H1 (cell line): Measurements from ENCODE around the gene SLC17A3. TPM values are rescaled to one million over a fixed set of nuclear protein-coding genes. Genes with fewer than 3 reads are reported as not detected.

Experiments used
- CTCF ChIA-PET: fragments of 300-600 bp; sonication (Branson Sonifier 250); formaldehyde crosslinking; loops from one replicate; lab custom pipeline; 2021; ENCODE audit not compliant: partially characterized antibody; lab: Charles Lee
- POLR2A ChIA-PET: fragments of 300-600 bp; sonication (Branson Sonifier 250); formaldehyde crosslinking; loops from one replicate; lab custom pipeline; 2021; ENCODE audit warnings: inconsistent platforms; ENCODE audit not compliant: partially characterized antibody; lab: Charles Lee
- DNase-seq, 2 experiments: peaks; one replicate each; pipeline versions ENCODE4 v3.0.0 to v3.0.0-alpha.2; 2010 to 2022; ENCODE audit warnings: low spot score in 2 of 2, low read depth in 1 of 2, mixed read lengths in 1 of 2
- FAIRE-seq: peaks from 2 replicates; lab custom pipeline; 2011; peaks lifted over from hg19 to GRCh38; lab: Jason Lieb, UNC
- H2AFZ ChIP-seq: 2 replicates; pipeline ENCODE4 v1.8.1; 2012; ENCODE audit warnings: low read length, inconsistent platforms
- H2AK5ac ChIP-seq: 2 replicates; pipeline ENCODE4 v1.6.1; 2013; ENCODE audit warnings: low read depth, low read length
- H2BK120ac ChIP-seq: replicated peaks from 2 replicates; pipeline ENCODE3; 2013; ENCODE audit warnings: low read depth, low read length, inconsistent platforms
- H2BK12ac ChIP-seq: 2 replicates; pipeline ENCODE4 v1.6.1; 2013; ENCODE audit warnings: low read depth, low read length
- H2BK15ac ChIP-seq: 2 replicates; pipeline ENCODE4 v1.6.1; 2013; ENCODE audit warnings: low read length
- H2BK20ac ChIP-seq: 2 replicates; pipeline ENCODE4 v1.6.1; 2013; ENCODE audit warnings: low read length
- H2BK5ac ChIP-seq: 2 replicates; pipeline ENCODE4 v1.6.1; 2013; ENCODE audit warnings: low read depth, low read length
- H3K14ac ChIP-seq: 2 replicates; pipeline ENCODE4 v1.6.1; 2013; ENCODE audit warnings: inconsistent platforms; ENCODE audit not compliant: insufficient read length
- H3K18ac ChIP-seq: 2 replicates; pipeline ENCODE4 v1.6.1; 2013; ENCODE audit warnings: low read length; ENCODE audit errors: extremely low read depth
- H3K23ac ChIP-seq: 2 replicates; pipeline ENCODE4 v1.6.1; 2013; ENCODE audit warnings: inconsistent platforms; ENCODE audit not compliant: insufficient read length
- H3K23me2 ChIP-seq: 2 replicates; pipeline ENCODE4 v1.6.1; 2013; ENCODE audit warnings: low read depth, low read length
- H3K27ac ChIP-seq: 2 replicates; pipeline ENCODE4 v1.6.1; 2011; ENCODE audit warnings: low read depth, low read length, inconsistent platforms
- H3K27me3 ChIP-seq, 4 experiments: replicated peaks in 1 of 4; 1 replicate in 1 of 4; 2 replicates in 3 of 4; pipeline versions ENCODE4 v1.6.1 to v1.8.1; 2011 to 2013; ENCODE audit warnings: low read length in 3 of 4, mild to moderate bottlenecking in 3 of 4, inconsistent platforms in 2 of 4, mixed read lengths in 2 of 4, moderate library complexity in 1 of 4; ENCODE audit not compliant: control insufficient read depth in 3 of 4, insufficient read depth in 3 of 4; ENCODE audit errors: extremely low read depth in 1 of 4
- H3K36me3 ChIP-seq, 4 experiments: 2 replicates each; pipeline versions ENCODE4 v1.6.1 to v1.8.1; 2011 to 2013; ENCODE audit warnings: mild to moderate bottlenecking in 4 of 4, low read length in 3 of 4, moderate library complexity in 2 of 4, control low read depth in 1 of 4, inconsistent platforms in 1 of 4; ENCODE audit not compliant: insufficient read depth in 4 of 4, control insufficient read depth in 2 of 4
- H3K4ac ChIP-seq: replicated peaks from 2 replicates; pipeline ENCODE3; 2013; ENCODE audit warnings: low read length, low read depth, mixed read lengths, inconsistent platforms; ENCODE audit not compliant: insufficient read length
- H3K4me1 ChIP-seq, 4 experiments: replicated peaks in 1 of 4; 1 replicate in 1 of 4; 2 replicates in 3 of 4; pipeline versions ENCODE4 v1.6.1 to v1.8.1; 2011 to 2013; ENCODE audit warnings: low read length in 3 of 4, inconsistent platforms in 2 of 4, mixed read lengths in 1 of 4; ENCODE audit not compliant: insufficient read depth in 4 of 4, control insufficient read depth in 3 of 4
- H3K4me2 ChIP-seq, 2 experiments: 2 replicates each; pipeline versions ENCODE4 v1.6.1 to v1.8.1; 2011 to 2013; ENCODE audit warnings: low read depth in 2 of 2, low read length in 2 of 2, control low read depth in 1 of 2, inconsistent platforms in 1 of 2, mild to moderate bottlenecking in 1 of 2; ENCODE audit not compliant: insufficient read depth in 1 of 2
- H3K4me3 ChIP-seq, 4 experiments: fragments of 200-600, 300-600 bp in 1 of 4; sonication (generic), shearing (Covaris generic), sonication (Bioruptor Twin) in 1 of 4; 2 replicates each; pipeline versions ENCODE4 v1.5.1 to v1.8.1; 2011 to 2016; ENCODE audit warnings: low read length in 4 of 4, low read depth in 3 of 4, control low read depth in 2 of 4, inconsistent platforms in 2 of 4, mild to moderate bottlenecking in 2 of 4, mixed read lengths in 1 of 4, moderate library complexity in 1 of 4; ENCODE audit not compliant: insufficient read depth in 2 of 4; ENCODE audit errors: extremely low read depth in 1 of 4
- H3K56ac ChIP-seq: replicated peaks from 2 replicates; pipeline ENCODE3; 2013; ENCODE audit warnings: low read depth, mild to moderate bottlenecking, mixed read lengths, low read length, inconsistent platforms; ENCODE audit not compliant: insufficient read length
- H3K79me1 ChIP-seq: 2 replicates; pipeline ENCODE4 v1.6.1; 2013; ENCODE audit warnings: low read depth, low read length, control low read depth
- H3K79me2 ChIP-seq, 2 experiments: 2 replicates each; pipeline versions ENCODE4 v1.6.1 to v1.8.1; 2012 to 2013; ENCODE audit warnings: low read length in 2 of 2, mild to moderate bottlenecking in 2 of 2, inconsistent platforms in 1 of 2; ENCODE audit not compliant: insufficient read depth in 2 of 2, control insufficient read depth in 1 of 2
- H3K9ac ChIP-seq, 4 experiments: replicated peaks in 1 of 4; 1 replicate in 1 of 4; 2 replicates in 3 of 4; pipeline versions ENCODE4 v1.6.1 to v1.8.1; 2011 to 2013; ENCODE audit warnings: low read depth in 3 of 4, low read length in 3 of 4, control low read depth in 2 of 4, mild to moderate bottlenecking in 2 of 4, moderate library complexity in 2 of 4, inconsistent platforms in 1 of 4; ENCODE audit errors: extremely low read depth in 1 of 4
- H3K9me3 ChIP-seq, 2 experiments: 2 replicates each; pipeline versions ENCODE4 v1.6.1 to v1.8.1; 2012 to 2013; ENCODE audit warnings: mild to moderate bottlenecking in 2 of 2, moderate library complexity in 2 of 2, control low read depth in 1 of 2, inconsistent platforms in 1 of 2, low read depth in 1 of 2, low read length in 1 of 2, mixed read lengths in 1 of 2; ENCODE audit not compliant: insufficient read depth in 2 of 2
- H4K20me1 ChIP-seq, 2 experiments: replicated peaks in 1 of 2; 2 replicates each; pipeline versions ENCODE3 to v1.8.1; 2011 to 2013; ENCODE audit warnings: inconsistent platforms in 2 of 2, low read length in 2 of 2, mild to moderate bottlenecking in 1 of 2; ENCODE audit not compliant: insufficient read depth in 2 of 2, control insufficient read depth in 1 of 2
- H4K5ac ChIP-seq: 2 replicates; pipeline ENCODE4 v1.6.1; 2013; ENCODE audit warnings: low read length, low read depth, mixed read lengths, inconsistent platforms; ENCODE audit not compliant: insufficient read length
- H4K8ac ChIP-seq: 2 replicates; pipeline ENCODE4 v1.8.0; 2013; ENCODE audit warnings: mild to moderate bottlenecking, moderate library complexity, low read length, inconsistent platforms; ENCODE audit not compliant: insufficient read depth; ENCODE audit errors: extremely low read depth
- H4K91ac ChIP-seq: replicated peaks from 2 replicates; pipeline ENCODE3; 2013; ENCODE audit warnings: low read length, mixed read lengths, inconsistent platforms; ENCODE audit not compliant: insufficient read length
- MAX ChIP-seq: IDR thresholded peaks from 2 replicates; pipeline ENCODE4 v1.6.1; 2012; ENCODE audit warnings: inconsistent platforms
- SIRT6 ChIP-seq: IDR thresholded peaks from one replicate; pipeline ENCODE4 v1.7.1; 2012; ENCODE audit warnings: low read length, inconsistent platforms
- WGBS, 2 experiments: shearing (Covaris generic) in 1 of 2; methylation state at CpG; one replicate each; pipeline versions ENCODE4 v1.1.6 to v1.1.7; 2013 to 2015; ENCODE audit warnings: low lambda C conversion rate in 2 of 2, mixed read lengths in 2 of 2, inconsistent platforms in 1 of 2, low coverage in 1 of 2, missing lambda C conversion rate in 1 of 2; ENCODE audit not compliant: insufficient replicate concordance in 2 of 2, insufficient coverage in 1 of 2, insufficient read length in 1 of 2; ENCODE audit errors: extremely low coverage in 1 of 2, missing lambda C conversion rate in 1 of 2; 5-methylcytosine and 5-hydroxymethylcytosine counted together
- polyA plus RNA-seq, 7 experiments: library from polyadenylated mRNA; depleted of rRNA in 3 of 7; stranded (reverse) in 5 of 7; unstranded in 2 of 7; fragments of >200 nt in 5 of 7; fragments of 200-250 nt in 2 of 7; gene quantifications; 1 replicate in 5 of 7; 2 replicates in 1 of 7; 4 replicates in 1 of 7; pipeline versions ENCODE4 v1.2.1 to v1.2.3, GENCODE V29; 2011 to 2013; ENCODE audit warnings: missing spikeins in 2 of 7, mixed read lengths in 2 of 7
- total RNA-seq: library from RNA; stranded (reverse); fragmentation: NEBNext Ultra II Directional; extraction: Animal tissue kit (Norgen Biotek cat#: 25700); gene quantifications from 2 replicates; pipeline ENCODE4 v1.2.1, GENCODE V29; 2021

The SLC17A3 gene
- total and polyA plus RNA-seq, 2 of the 8 experiments (the other 6 are each of a cell fraction or from before 2014, with no cell fraction given): not detected

- Histone ChIP-seq H2BK5ac (no peak overlapping the region), H2AK5ac (no peak overlapping the region), H2AFZ (no peak overlapping the region), H3K4me3 (no peak overlapping the region), H3K4ac (no peak overlapping the region), H4K91ac (no peak overlapping the region), H4K8ac (no peak overlapping the region), H3K18ac (no peak overlapping the region), H3K4me2 (no peak overlapping the region), H4K20me1 (no peaks in the 10 kb centered on the region), H3K79me1 (no peaks in the 10 kb centered on the region), H2BK20ac (no peak overlapping the region), H3K36me3 (no peaks in the 10 kb centered on the region), H2BK12ac (no peak overlapping the region), H3K9me3 (no peaks in the 10 kb centered on the region), H3K9ac (no peak overlapping the region), H3K79me2 (no peaks in the 10 kb centered on the region), H3K14ac (no peak overlapping the region), H3K27ac (no peak overlapping the region), H2BK120ac (no peak overlapping the region), H3K4me1 (no peaks in the 10 kb centered on the region; a peak in 1 of 7 replicates), H3K23me2 (no peaks in the 10 kb centered on the region; the same call in 1 of the 2 replicates), H2BK15ac (no peak overlapping the region), H3K23ac (no peak overlapping the region), H4K5ac (no peak overlapping the region), H3K56ac (no peak overlapping the region), H3K27me3 (peaks cover 0 to 4% (median 0%) of the 10 kb centered on the region in 4 experiments; a peak in 1 of 7 replicates)
- FAIRE-seq: no peak
- CTCF ChIA-PET: interaction anchor here (0.7 to 1.2 kb wide), 3 partner anchors 12 to 153 kb away, joined by 3 to 5 read pairs (median 4); a partner anchor contains a TSS
- WGBS, 2 experiments: 95% methylated on average over 2 of the region's 2 CpGs; no CpG with 5 or more reads in 1 of the 2 experiments
- DNase-seq: no peak
- TF ChIP-seq MAX (no peak), SIRT6 (no peak)
- POLR2A ChIA-PET: no interaction called here
Observed at GRCh38 chr6:25878721-25879322, 4.8 kb upstream of the SLC17A3 start.
